Smooth muscle cell (in vitro differentiated cells): Measurements from ENCODE around the gene DARS1. TPM values are rescaled to one million over a fixed set of nuclear protein-coding genes. Genes with fewer than 3 reads are reported as not detected.

Experiments
- DNase-seq: peaks from one replicate; lab custom pipeline; 2025; ENCODE audit not compliant: unreplicated experiment; lab: John Stamatoyannopoulos, UW
- H2AFZ ChIP-seq: fragments of 200-600 bp; sonication (generic); 2 replicates; pipeline ENCODE4 v1.6.0; 2016; ENCODE audit warnings: antibody characterized with exemption, low read depth, mild to moderate bottlenecking
- H3F3A ChIP-seq: fragments of 200-600 bp; sonication (generic); 2 replicates; pipeline ENCODE4 v1.6.0; 2017; ENCODE audit warnings: antibody characterized with exemption, low read depth
- H3K27ac ChIP-seq: fragments of 200-600 bp; sonication (generic); 2 replicates; pipeline ENCODE4 v1.5.1; 2016; ENCODE audit warnings: low read depth, mild to moderate bottlenecking
- H3K27me3 ChIP-seq: fragments of 200-600 bp; sonication (generic); 2 replicates; pipeline ENCODE4 v1.6.1; 2016; ENCODE audit warnings: low read depth, mild to moderate bottlenecking
- H3K36me3 ChIP-seq: fragments of 200-600 bp; sonication (generic); 2 replicates; pipeline ENCODE4 v1.5.1; 2016; ENCODE audit warnings: low read depth
- H3K4me1 ChIP-seq: fragments of 200-600 bp; sonication (generic); 2 replicates; pipeline ENCODE4 v1.5.1; 2016; ENCODE audit warnings: low read depth
- H3K4me2 ChIP-seq: fragments of 200-600 bp; sonication (generic); 2 replicates; pipeline ENCODE4 v1.6.0; 2016; ENCODE audit warnings: mild to moderate bottlenecking
- H3K4me3 ChIP-seq: fragments of 200-600 bp; sonication (generic); 2 replicates; pipeline ENCODE4 v1.5.1; 2016; ENCODE audit warnings: mild to moderate bottlenecking
- H3K79me2 ChIP-seq: fragments of 200-600 bp; sonication (generic); 2 replicates; pipeline ENCODE4 v1.6.0; 2016; ENCODE audit warnings: low read depth, mild to moderate bottlenecking
- H3K9ac ChIP-seq: fragments of 200-600 bp; sonication (generic); 2 replicates; pipeline ENCODE4 v1.6.0; 2016; ENCODE audit warnings: low read depth
- H3K9me3 ChIP-seq: fragments of 200-600 bp; sonication (generic); replicated peaks from 2 replicates; pipeline ENCODE4 v1.5.1; 2016; ENCODE audit warnings: low read depth
- H4K20me1 ChIP-seq: fragments of 200-600 bp; sonication (generic); 2 replicates; pipeline ENCODE4 v1.6.0; 2016; ENCODE audit warnings: low read depth
- WGBS: methylation state at CpG from one replicate; pipeline ENCODE4 v1.1.7; 2016; ENCODE audit warnings: low lambda C conversion rate; 5-methylcytosine and 5-hydroxymethylcytosine counted together
- polyA plus RNA-seq: library from polyadenylated mRNA; unstranded; fragments of >200 nt; fragmentation: Nextera tagmentation; extraction: Ambion mirVana; gene quantifications from 2 replicates; pipeline ENCODE4 v1.2.1, GENCODE V29; 2016
- total RNA-seq: library from RNA; depleted of rRNA; stranded (reverse); fragments of >200 nt; gene quantifications from 2 replicates; pipeline ENCODE4 v1.2.3, GENCODE V29; 2014
- TF ChIP-seq, protein P1 (sequence below): fragments of 200-600 bp; sonication (generic); IDR thresholded peaks from 2 replicates; pipeline ENCODE4 v1.5.1; 2017; ENCODE audit warnings: borderline replicate concordance, mild to moderate bottlenecking, antibody characterized with exemption; ENCODE audit not compliant: insufficient read depth, poor library complexity, severe bottlenecking

DARS1 gene
- total RNA-seq (112 and 121 TPM in 2 replicates), polyA plus RNA-seq (110 and 119 TPM in 2 replicates)

DNA sequence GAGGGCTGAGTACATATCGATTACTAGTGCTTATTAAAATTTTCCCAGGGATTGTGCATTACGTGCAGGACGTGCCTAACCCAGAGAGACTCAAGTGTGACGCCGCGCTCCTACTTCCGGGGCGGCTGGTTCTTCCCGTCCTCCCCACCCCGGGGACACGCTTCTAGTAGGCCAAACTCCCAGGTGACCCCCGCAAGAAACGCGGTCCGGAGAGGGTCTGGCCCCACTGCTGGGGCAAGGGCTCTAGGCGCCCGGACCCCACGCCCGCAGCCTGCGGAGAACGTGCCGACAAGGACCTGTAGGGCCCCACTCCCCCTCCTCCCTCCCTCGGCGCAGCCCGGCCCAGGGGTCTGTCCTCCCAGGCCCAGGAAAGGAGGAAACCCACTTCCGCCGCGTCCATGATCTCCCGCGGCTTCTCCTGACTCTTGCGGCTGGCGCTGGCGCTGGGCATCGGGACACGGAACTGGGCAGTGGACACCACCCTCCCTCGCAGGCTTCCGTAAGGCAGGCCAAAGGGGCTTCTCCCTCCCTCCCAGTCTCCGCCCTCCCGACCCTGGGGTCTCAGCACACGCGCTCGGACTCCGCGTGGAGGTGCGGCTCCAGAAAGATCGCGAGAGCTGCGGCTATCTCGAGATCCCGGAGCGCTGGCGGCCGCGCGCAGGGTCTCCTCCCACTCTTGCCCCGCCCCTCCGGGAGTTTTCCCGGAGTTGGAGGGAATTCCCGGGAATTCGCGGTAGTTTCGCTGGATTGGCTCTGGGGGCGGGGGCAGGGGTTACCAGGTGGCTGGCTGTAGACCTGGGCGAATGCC lies at the start of gene DARS1:
TSS of gene DARS1 (minus strand) at position 609 of the 808 bp plus-strand sequence. CDS start at position 451, 158 bp downstream.
- Histone ChIP-seq H3K27me3 (no peaks in the 10 kb centered on the region), H3K4me3 (peak within 1 kb of the TSS; percentile 68), H3K9ac (peak within 1 kb of the TSS; percentile 97), H2AFZ (peak within 1 kb of the TSS; percentile 95), H3F3A (peaks cover 11% of the 10 kb centered on the region), H3K4me1 (peaks cover 22% of the 10 kb centered on the region), H3K4me2 (peak within 1 kb of the TSS; percentile 90), H3K79me2 (peaks cover 22% of the 10 kb centered on the region), H3K36me3 (no peaks in the 10 kb centered on the region), H3K9me3 (no peaks in the 10 kb centered on the region), H3K27ac (peak within 1 kb of the TSS; percentile 92), H4K20me1 (peaks cover 16% of the 10 kb centered on the region)
- peak; percentile 73 for DNase-seq
- TF ChIP-seq, protein P1, sequence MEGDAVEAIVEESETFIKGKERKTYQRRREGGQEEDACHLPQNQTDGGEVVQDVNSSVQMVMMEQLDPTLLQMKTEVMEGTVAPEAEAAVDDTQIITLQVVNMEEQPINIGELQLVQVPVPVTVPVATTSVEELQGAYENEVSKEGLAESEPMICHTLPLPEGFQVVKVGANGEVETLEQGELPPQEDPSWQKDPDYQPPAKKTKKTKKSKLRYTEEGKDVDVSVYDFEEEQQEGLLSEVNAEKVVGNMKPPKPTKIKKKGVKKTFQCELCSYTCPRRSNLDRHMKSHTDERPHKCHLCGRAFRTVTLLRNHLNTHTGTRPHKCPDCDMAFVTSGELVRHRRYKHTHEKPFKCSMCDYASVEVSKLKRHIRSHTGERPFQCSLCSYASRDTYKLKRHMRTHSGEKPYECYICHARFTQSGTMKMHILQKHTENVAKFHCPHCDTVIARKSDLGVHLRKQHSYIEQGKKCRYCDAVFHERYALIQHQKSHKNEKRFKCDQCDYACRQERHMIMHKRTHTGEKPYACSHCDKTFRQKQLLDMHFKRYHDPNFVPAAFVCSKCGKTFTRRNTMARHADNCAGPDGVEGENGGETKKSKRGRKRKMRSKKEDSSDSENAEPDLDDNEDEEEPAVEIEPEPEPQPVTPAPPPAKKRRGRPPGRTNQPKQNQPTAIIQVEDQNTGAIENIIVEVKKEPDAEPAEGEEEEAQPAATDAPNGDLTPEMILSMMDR: no peak
- 1% methylated on average over 61 of the region's 64 CpGs for WGBS

DNA sequence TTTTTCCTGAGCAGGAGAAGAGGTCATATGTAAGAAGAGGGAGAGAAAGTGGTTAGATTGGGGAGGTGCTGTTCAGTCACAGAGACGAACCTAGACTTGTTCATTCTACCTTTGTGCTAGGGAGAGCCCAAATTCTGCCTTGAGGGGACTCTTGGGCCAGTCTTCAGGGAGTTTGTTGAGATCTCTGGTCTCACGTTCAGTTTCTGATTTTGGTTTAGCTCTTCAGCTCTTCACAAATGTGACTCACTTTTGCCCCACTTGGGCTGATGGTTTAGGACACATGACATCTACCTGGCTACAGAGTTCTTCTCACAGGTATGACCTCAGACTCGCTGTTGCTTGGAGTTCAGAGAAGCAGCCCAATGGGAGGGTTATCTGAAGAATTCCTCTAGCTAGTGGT lies 49.2 kb upstream of the DARS1 start:
- no peaks in the 10 kb centered on the region for H3F3A ChIP-seq
- no peak overlapping the region for H2AFZ ChIP-seq
- no peak for DNase-seq
- no peak overlapping the region for H3K4me2 ChIP-seq
- no peaks in the 10 kb centered on the region for H3K36me3 ChIP-seq
- no peaks in the 10 kb centered on the region for H3K9me3 ChIP-seq
- peaks cover 5% of the 10 kb centered on the region for H3K4me1 ChIP-seq
- TF ChIP-seq, protein P1: no peak
- H4K20me1 ChIP-seq: no peaks in the 10 kb centered on the region
- H3K4me3 ChIP-seq: no peak overlapping the region
- WGBS: 94% methylated on average over 3 of the region's 3 CpGs
- H3K27me3 ChIP-seq: no peaks in the 10 kb centered on the region
- H3K9ac ChIP-seq: no peak overlapping the region
- H3K79me2 ChIP-seq: no peaks in the 10 kb centered on the region
- H3K27ac ChIP-seq: no peak overlapping the region

DNA sequence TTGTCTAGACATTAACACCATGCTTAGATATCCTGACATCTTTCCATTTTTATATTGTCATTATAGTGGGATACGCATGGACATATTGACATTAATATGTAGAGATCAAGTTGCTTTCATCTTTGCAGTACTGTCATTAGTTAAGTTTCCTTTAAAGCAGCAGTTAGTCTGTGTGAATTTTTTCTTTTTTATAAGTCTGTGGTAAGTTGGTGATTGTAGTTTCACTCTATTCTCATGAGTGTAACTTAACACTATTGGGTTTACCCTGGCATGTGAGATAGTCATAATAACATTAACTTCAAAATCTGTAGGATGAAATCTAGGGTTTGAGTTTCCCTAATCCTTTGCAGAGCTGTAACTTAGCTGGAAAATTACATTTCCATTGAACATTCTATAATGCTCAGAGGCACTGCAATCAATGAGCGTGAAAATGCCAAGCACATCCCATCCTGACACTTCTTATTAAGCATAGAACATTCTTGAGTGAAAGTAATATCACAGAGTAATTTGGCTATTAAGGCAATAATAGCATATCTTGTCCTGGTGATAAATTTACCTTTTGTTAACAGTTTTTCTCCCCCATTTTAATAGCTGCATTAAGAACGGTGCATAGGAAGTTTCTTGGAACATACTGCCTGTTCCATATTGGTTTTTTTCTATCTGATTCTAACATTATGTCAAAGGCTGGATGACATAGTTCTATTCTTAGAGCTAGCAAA lies 47.5 kb upstream of the DARS1 start:
- no peak overlapping the region for H3K27ac ChIP-seq
- DNase-seq: no peak
- no peaks in the 10 kb centered on the region for H3K36me3 ChIP-seq
- no peak overlapping the region for H3K4me2 ChIP-seq
- H2AFZ ChIP-seq: no peak overlapping the region
- H3K9me3 ChIP-seq: no peaks in the 10 kb centered on the region
- H3K4me1 ChIP-seq: peaks cover 5% of the 10 kb centered on the region
- H3K4me3 ChIP-seq: no peak overlapping the region
- TF ChIP-seq, protein P1: no peak
- H3K27me3 ChIP-seq: no peaks in the 10 kb centered on the region
- no peak overlapping the region for H3K9ac ChIP-seq
- 81% methylated on average over 3 of the region's 3 CpGs for WGBS
- no peaks in the 10 kb centered on the region for H4K20me1 ChIP-seq
- H3F3A ChIP-seq: no peaks in the 10 kb centered on the region
- H3K79me2 ChIP-seq: no peaks in the 10 kb centered on the region
